GM19035 (cell line): ENCODE results near the gene RYR2.
"Not testable (repeated sequence)": the region's sequence is repeated elsewhere in the genome, so short reads cannot be mapped to it uniquely, and the experiment has no call there.

Experiments used
- ATAC-seq: cut with Tn5 transposase; IDR thresholded peaks from one replicate; pipeline ENCODE4 v1.9.1; 2021; ENCODE audit not compliant: unreplicated experiment

RYR2 gene

GRCh38 chr1:237539055-237539454 is 497.1 kb downstream of the RYR2 start:
- no peak for ATAC-seq

DNA sequence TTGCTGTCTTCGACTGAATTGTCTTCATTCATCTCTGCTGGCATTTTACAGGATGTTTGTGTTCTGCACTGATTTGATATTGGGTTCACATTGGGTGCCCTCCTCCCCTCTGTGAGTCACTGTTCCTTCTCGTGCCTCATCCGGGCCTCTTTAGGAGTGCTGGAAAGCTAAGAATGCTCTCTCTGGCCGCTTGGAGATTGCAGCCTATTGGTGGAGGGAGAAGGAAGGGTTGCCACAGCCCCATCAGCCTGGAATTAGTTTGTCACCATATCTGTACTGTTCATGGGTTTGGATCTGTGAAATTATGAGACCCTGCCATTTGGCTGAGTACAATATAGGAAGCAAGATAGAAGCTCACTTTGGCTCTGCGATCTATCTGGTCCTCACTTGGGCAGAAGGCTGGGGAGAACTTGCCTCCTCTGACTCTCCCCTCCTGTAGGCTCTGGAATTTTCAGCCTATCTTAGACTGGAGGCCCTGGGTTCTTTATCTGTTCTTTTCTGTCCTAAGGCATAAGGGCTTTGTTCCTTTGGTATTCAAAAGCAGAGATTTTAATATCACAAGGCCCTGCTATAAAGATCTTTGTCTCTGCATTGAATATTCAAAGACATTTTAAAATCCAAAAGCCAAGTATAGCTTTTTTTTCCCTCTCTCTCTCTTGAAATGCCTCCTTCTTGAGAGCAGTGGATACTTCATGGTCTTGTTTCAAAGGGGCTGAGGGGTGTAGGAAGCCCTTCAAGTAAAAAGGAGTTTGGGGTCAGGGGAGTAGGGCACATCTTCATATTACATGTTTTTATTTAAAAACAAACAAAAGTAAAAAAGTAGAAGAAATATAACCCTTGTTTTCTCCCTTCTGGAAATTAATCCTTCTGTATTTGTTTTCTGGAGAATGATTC is 500.8 kb downstream of the RYR2 start:
- no peak for ATAC-seq

DNA sequence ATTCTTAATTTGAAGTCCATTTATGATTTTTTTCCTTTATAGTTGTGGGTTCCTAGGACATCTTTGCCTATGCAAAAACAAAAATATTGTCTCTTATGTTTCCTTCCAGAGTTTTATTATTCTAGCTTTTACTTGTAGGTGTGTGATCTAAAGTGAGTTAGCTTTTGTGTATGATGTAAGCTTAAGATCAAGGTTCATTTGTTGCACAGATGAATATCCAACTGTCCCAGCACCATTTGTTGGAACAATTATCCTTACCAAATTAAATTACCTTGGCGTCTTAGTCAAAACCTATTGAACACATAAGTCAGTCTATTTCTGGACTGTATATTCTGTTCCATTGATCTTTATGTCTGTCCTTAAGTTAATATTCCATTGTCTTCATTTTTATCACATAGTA is 511.1 kb downstream of the RYR2 start:
- no peak for ATAC-seq

DNA sequence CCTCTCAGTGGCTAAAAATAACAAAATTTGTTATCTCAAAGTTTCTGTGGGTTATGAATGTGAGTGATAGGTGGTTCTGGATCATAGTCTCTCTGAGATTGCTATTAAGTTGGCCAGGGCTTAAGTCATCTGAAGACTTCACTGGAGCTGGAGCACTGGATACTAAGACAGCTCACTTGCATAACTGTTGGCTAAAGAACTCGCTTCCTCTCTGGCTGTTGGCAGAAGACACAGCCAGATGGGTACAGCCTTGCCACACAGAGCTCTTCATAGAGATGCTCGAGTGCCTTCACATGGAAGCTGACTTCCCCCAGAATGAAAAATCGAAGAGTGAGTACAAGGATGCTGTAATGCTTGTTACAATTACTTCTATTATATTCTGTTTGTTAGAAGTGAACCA is 514.9 kb downstream of the RYR2 start:
- ATAC-seq, result no peak

DNA sequence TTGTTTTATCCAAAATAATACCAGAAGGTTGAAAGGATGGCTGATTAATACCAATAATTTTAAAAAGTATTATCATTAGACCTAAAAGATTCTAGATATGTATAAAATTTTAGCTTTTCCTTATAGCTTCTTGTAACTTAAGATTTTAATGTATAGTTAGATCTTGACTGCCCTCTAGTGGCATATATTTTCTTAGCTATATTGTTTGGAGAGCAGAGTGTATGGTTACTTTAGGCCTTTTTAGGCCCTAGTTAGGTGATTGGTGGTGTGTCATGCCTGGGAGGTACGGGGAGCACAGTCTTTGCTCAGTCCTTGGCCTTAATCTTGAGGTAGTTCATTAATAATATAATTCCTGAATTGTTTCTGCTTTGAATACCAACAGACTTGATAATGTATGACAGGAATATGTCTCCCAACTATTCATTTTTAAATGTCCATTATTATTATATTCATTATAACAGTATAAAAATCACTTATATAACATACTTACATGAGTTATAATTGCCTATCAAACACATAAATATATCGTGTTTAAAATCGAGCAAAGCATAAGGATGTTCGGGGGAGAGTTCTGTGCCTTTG is 520.3 kb downstream of the RYR2 start:
- ATAC-seq, result peak; percentile 78

DNA sequence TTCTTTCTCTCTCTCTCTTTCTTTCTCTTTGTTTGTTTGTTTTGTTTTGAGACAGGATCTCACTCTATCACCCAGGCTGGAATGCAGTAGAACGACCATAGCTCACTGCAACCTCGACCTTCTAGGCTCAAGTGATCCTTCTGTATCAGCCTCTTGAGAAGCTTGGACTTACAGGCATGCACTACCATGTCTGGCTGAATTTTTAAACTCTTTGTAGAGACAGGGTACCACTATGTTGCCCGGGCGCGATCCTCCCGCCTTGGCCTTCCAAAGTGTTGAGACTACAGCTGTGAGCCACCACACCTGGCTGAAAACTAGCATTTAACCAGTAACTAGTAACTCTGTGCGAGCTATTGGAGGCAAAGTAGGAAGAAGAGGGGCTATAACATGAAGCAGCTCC is 523.3 kb downstream of the RYR2 start:
- no peak for ATAC-seq

- ATAC-seq, result no peak
Observed at GRCh38 chr1:237566581-237566980, 524.6 kb downstream of the RYR2 start.

GRCh38 chr1:237568955-237569354 is 527.0 kb downstream of the RYR2 start:
- ATAC-seq, result no peak

DNA sequence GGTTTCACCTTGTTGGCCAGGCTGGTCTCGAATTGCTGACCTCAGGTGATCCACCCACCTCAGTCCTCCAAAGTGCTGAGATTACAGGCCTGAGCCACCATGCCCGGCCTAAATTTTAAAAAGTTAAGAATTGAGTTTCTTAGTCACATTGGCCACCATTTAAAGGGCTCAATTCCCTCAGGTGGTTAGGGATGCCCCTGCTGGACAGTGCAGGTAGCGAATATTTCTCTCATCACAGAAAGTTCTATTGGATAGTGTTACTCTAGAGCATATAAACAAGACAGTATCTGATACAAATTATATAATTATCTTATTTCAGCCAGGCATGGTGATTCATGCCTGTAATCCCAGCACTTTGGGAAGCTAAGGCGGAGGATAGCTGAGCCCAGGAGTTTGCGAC is 528.5 kb downstream of the RYR2 start:
- ATAC-seq, result no peak

GRCh38 chr1:237574536-237574935 is 532.6 kb downstream of the RYR2 start:
- ATAC-seq, result no peak

GRCh38 chr1:237578540-237578939 is 536.6 kb downstream of the RYR2 start:
- no peak for ATAC-seq

DNA sequence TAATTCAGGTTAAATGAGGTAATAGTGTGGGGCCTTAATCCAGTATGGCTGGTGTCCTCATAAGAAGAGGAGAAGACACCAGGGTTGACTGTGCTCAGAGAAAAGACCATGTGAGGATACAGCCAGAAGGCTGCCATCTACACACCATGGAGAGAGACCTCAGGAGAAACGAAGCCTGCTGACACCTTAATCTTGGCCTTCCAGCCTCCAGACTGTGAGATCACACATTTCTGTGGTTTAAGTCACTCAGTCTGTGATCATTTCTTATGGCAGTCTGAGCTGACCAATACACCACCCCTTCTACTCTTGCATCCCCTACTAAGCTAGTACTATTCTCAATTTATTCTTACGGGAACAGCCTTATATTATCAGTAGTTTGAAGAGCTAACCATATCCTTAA is 538.7 kb downstream of the RYR2 start:
- ATAC-seq, result no peak

DNA sequence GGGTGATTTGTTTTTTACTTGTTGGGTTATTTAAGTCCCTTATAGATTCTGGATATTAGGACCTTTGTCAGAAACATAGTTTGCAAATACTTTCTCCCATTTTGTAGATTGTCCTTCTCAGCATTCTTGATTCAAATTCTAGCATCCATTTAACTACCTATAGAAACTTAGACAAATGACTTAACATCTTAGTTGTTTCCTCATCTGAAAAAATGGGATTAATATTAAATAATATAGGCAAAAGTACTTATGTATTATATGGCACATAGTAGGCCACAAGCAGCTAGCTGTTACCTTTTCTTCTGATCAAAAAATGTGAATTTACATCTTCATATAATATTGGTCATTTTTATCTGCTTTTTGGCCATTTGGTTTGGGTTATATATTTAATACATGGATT is 541.3 kb downstream of the RYR2 start:
- ATAC-seq, result no peak

GRCh38 chr1:237583756-237584155 is 541.8 kb downstream of the RYR2 start:
- no peak for ATAC-seq

- ATAC-seq, result no peak
Observed at GRCh38 chr1:237590386-237590785, 548.4 kb downstream of the RYR2 start.

DNA sequence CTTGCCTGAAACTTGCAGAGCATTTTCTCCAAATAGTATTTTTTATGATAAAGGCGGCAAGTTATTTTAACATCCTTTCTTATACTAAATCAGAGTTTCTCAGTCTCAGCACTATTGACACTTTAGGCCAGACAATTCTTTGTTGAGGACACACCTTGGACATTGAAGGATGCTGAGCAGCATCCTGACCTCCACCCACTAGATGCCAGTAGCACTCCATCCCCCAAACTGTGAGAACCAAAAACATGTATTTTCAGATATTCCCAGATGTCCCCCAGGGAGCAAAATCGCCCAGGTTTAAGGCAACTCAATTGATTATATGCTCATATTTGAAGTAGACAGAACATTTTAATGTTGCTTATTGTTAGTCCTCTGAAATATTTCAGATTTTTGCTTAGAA is 549.4 kb downstream of the RYR2 start:
- ATAC-seq, result no peak

DNA sequence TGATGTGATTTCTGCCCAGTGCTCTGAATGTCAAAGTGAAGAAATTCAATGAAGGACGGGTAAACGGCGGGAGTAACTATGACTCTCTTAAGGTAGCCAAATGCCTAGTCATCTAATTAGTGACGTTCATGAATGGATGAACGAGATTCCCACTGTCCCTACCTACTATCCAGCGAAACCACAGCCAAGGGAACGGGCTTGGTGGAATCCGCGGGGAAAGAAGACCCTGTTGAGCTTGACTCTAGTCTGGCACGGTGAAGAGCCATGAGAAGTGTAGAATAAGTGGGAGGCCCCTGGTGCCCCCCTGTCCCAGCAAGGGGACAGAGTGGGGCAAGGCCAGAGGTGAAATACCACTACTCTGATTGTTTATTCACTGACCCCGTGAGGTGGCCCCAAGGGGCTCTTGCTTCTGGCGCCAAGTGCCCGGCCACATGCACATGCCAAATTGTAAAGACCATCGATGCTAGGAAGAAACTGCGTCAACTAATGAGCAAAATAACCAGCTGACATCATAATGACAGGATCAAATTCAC is 561.1 kb downstream of the RYR2 start:
- ATAC-seq, result not testable (repeated sequence)

- no peak for ATAC-seq
Observed at GRCh38 chr1:237608433-237608832, 566.4 kb downstream of the RYR2 start.

- no peak for ATAC-seq
Observed at GRCh38 chr1:237610157-237610556, 568.2 kb downstream of the RYR2 start.

GRCh38 chr1:237613984-237614383 is 572.0 kb downstream of the RYR2 start:
- no peak for ATAC-seq

DNA sequence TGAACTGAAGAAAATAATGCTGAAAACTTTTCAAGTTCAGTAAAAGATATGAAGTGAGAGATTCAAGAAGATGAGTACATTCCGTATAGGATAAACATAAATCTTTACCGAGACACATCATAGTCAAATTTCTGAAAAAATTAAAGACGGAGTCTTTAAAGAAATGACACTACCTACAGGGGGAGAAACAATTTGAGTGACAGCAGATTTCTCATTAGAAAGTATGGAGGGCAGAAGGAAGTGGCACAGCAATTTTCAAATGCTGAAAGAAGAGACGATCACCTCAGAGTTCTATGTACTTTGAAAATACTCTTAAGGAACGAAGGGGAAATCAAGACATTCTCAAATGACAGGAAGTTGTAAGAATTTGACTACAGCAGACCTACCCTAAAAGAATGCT is 577.6 kb downstream of the RYR2 start:
- ATAC-seq, result no peak

DNA sequence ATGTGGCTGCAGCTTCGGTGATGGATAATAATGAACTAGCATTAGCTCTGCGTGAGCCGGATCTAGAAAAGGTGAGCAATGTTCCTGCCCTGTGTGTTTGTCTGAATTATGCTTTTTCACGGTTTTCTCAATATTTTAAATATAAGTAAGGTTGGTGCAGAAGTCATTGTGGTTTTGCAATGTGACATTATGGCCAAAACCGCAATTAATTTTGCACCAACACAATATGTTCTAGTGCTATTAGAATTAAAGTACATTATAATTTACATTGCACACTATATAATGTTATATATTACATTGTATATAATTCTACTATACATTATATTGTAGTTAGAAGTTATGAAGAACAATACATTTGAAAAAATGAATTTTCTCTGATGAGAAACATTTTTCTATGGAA is 592.9 kb downstream of the RYR2 start:
- no peak for ATAC-seq
